GM21576 (cell line): ENCODE results near the gene PCNX2.

Source experiments
- ATAC-seq: cut with Tn5 transposase; IDR thresholded peaks from one replicate; pipeline ENCODE4 v1.9.1; 2021; ENCODE audit warnings: mild to moderate bottlenecking, moderate library complexity; ENCODE audit not compliant: unreplicated experiment

Gene PCNX2

DNA sequence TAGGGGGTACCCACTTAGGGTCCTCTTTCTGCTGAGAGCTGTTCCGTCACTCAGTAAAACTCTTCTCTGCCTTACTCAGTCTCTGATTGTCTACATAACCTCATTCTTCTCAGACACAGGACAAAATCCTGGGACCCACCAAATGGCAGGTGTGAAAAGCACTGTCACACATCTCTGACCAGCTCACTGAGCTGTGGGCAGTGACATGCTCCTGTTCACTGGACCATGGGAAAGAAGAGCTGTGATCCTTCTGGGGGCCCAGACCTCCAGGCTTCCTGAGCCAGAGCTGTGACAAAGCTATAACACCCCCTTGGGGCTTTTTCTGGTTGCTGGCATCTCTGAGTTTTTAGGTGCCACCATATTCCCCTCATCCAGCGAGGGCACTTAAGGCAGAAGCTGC, 229.4 kb downstream of the PCNX2 start:
- ATAC-seq = no peak

DNA sequence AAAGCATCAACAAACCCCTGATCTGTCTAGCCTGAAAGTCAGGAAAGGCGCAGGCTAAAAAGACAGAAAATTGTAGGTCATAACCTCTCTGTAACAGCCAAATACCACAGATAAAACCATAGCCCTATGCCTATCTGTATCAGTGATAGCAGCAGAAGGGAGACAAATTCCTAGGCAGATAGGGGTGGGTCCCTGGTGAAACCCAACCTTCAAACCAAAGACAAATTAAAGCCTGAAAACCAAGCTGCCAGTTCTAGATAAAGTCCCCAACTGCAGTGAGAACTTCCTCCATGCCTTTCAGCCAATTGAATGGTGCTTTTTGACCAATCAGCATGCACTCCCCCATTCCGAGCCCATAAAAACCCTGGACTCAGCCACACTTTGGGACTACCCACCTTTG, 229.8 kb downstream of the PCNX2 start:
- no peak for ATAC-seq

- no peak for ATAC-seq
Observed at GRCh38 chr1:233064988-233065387, 230.5 kb downstream of the PCNX2 start.

- no peak for ATAC-seq
Observed at GRCh38 chr1:233063462-233063861, 232.1 kb downstream of the PCNX2 start.

DNA sequence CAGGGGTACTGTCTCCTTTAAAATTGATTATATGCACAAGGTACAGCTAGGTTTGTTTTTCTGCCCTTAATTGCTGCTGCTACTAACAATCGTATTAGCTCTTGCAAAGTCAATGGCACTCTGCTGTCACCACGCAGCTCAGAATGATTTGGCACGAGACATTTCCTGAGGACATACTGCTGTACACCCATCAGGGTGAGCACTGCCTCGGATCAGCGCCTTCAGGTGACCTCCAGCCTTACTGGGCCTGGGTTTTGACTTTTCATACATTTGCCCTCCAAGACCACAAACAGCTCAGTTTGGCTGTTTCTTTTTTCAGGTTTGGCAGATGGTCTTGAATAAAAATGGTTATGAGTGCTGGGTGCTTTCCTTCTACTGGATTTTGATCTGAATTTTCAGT, 234.3 kb downstream of the PCNX2 start:
- no peak for ATAC-seq

GRCh38 chr1:233060461-233060994, 235.0 kb downstream of the PCNX2 start:
- ATAC-seq = no peak

- no peak for ATAC-seq
Observed at GRCh38 chr1:233057836-233058235, 237.7 kb downstream of the PCNX2 start.

- no peak for ATAC-seq
Observed at GRCh38 chr1:233055879-233056641, 239.5 kb downstream of the PCNX2 start.

GRCh38 chr1:233045588-233045987, 249.9 kb downstream of the PCNX2 start:
- ATAC-seq = no peak

- no peak for ATAC-seq
Observed at GRCh38 chr1:233042834-233043233, 252.7 kb downstream of the PCNX2 start.

GRCh38 chr1:233040494-233040893, 255.0 kb downstream of the PCNX2 start:
- ATAC-seq = no peak

DNA sequence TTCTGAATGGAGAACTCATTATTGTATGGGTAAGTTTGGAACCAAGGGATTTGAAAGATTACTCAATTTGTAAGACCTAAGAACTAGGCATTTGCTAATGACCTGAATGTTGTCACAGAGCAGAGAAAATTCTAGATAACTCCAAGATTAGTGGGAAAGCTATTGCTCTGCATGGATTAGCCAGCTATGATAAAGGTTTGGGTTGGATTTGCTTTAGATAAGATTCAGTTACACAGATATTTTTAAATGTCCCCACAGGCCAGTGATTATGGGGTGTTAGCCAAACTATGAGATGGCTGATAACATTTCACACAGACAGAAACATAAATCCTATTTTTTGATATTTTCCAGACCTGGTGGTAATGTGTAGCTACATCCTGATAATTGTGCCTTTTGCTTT, 256.9 kb downstream of the PCNX2 start:
- ATAC-seq = no peak

DNA sequence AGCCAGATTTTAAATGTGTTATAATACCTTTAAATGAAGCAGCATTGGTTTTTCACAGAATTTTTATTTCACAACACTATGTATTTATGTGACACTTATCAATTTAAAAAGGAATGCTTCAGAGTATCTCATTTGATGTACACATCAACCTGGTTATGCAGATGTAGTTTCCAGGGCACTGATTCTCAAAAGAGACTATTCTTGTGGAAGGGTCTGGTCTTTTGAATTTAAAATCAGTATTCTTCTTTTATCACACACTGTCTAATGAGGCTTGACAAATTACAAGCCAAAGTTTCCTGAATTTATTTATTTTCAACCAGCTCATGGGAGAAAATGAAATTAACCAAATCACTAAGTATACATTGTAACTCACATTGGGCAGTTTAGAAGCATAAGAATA, 257.7 kb downstream of the PCNX2 start:
- ATAC-seq = no peak

DNA sequence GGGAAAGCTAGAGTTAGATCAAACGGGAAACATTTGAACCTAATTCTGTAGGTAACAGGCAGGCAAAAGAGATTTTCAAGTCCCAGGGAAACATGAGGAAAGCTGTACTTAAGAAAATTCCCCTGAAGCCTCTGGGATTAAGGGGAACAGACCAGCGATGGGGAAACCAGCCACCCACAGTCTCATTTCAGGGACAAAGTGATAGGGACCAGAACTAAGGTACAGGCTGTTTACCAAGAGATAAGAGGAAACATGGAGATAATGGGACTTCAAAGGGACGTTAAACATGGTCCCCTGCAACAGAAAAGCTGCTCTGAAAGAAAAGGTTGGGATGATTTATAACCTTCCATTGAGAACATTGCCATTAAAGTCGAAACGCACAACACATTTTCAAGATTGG, 260.7 kb downstream of the PCNX2 start:
- no peak for ATAC-seq

DNA sequence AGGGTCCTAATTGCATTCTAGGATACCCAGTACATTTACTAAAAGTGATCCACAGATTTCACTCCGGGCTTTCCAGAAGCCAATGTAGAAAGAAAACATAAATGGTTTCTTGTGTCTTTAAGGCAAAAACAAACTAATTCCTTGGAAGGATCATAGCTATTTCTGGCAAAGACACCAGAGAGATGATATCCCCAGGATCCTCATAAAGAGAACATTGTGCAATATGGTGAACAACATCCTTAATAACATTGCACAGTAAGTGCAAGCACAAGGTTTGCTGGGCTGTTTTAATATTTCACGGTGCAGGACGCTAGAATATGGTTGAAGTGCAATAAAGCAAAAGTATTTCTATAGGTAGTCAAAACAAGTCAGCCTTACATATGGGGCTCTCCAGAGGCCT, 262.2 kb downstream of the PCNX2 start:
- no peak for ATAC-seq

- no peak for ATAC-seq
Observed at GRCh38 chr1:233032916-233033315, 262.6 kb downstream of the PCNX2 start.

- no peak for ATAC-seq
Observed at GRCh38 chr1:233031521-233031920, 264.0 kb downstream of the PCNX2 start.

DNA sequence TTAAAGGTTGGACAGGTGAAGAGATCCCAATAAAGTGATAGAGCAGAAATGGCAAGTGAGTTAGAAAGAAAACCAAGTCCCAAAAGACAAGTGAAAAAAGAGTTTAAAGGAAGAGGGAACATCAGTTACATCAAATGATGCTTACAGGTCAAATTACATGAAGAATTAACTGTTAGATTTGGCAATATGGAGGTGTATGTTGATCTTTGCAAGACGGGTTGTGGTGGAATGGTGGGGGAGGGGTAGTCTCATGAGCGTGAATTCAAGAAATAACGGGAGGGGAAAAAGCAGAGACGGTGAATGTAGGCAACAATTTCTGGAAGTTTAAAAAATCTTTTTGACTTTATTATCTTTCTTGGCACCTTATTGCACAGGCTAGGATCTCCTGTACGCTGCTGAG, 268.5 kb downstream of the PCNX2 start:
- ATAC-seq = no peak

DNA sequence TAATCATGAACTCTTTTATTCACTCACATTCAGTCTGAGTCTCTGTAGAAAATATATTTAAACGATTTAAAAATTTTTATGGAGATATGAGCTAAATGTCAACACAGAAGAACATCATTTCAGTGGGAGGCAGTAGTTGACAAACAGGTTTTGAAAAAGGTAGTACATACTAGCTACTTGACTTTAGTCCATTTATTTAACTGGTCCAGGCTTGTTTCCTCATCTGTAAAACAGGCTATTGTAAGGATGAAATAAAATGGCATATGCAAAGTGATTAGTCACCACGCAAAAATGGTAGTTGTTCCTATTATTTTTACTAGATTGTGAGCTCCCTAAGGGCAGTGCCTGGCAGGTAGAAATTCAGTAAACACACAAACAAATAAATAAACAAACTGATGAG, 270.0 kb downstream of the PCNX2 start:
- ATAC-seq = no peak

DNA sequence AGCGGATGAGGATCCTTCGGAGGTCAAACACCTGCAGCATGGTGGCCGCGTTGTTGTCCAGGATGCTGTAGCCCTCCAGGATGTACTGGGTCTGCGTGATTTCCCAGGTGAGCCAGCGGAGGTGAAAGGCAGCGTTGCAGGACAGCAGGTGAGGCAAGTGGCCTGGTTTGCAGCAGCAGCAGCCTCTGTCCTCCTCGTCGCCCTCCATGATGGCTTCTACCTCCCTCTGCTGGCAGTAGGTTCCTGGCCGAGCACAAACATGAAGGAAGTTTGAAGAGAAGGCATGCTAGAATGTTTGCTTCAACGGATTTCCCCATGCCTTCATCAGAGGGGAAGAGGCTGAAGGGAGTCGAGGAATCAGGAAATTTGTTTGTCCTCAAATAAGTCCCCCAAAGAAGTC, 270.4 kb downstream of the PCNX2 start:
- no peak for ATAC-seq

GRCh38 chr1:233024199-233024598, 271.3 kb downstream of the PCNX2 start:
- ATAC-seq = no peak

GRCh38 chr1:233022246-233022645, 273.3 kb downstream of the PCNX2 start:
- no peak for ATAC-seq

DNA sequence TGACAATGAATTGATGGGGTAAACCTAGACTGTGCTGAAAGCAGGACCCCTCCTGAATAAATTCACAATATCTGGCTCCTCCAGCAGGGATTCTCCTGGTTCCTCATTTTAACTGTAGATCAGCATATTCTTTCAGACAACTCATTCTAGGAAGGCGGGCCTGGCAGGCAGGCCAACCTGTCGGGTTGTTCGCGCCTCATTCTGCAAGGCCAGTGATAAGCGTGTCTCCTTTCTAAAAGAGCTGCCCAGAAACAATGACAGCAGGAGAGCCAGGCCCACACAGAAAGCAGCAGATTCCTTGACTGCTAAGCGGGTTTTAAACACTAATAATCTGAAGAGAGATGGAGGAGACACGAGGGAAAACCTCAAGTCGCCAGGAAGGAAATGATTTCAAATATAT, 275.1 kb downstream of the PCNX2 start:
- ATAC-seq = no peak
